ENCODE data around the gene PPFIA2.

Gene PPFIA2

DNA sequence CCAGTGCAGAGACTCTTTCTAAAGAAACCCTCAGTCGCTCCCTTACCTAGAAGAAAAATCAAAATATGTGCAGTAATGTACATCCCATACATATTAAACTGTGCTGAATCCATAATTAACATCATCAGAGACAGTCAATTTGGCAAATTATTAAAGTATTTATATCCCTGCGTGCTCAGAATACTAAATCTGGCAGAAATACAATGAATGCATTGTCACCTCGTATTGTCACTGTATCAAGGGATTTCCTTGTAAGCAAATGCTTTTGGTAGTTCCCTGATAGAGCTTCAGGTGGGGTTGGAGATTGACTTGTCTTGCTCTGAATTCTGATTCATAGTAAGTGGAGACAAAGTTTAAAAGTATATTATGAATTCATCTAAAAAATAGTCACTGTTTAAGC is 319.1 kb downstream of the PPFIA2 start:
- no peak for DNase-seq

GRCh38 chr12:81439344-81439743 is 319.8 kb downstream of the PPFIA2 start:
- no peak for DNase-seq

- DNase-seq = no peak
Measured at GRCh38 chr12:81417056-81417455, 342.1 kb downstream of the PPFIA2 start.

DNA sequence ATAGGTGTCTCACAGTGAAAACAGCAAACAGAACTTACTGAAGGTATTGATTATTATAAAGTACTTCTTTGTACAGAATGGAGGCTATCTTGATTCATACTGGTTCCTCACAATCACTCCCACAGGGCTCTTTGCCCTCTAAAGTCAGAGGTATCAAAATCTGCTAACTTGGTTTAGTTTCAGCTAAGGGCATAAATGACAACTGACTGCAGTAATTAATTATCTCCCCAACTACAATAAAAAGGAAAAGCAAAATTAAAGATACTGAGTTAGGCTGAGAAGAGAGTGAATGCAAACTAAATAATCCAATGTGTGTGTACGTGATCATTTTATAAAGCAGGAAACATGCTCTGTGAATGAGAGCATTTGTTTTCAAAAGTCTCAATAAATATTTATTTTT is 342.6 kb downstream of the PPFIA2 start:
- no peak for DNase-seq

- DNase-seq = no peak
Measured at GRCh38 chr12:81414441-81414840, 344.7 kb downstream of the PPFIA2 start.

DNA sequence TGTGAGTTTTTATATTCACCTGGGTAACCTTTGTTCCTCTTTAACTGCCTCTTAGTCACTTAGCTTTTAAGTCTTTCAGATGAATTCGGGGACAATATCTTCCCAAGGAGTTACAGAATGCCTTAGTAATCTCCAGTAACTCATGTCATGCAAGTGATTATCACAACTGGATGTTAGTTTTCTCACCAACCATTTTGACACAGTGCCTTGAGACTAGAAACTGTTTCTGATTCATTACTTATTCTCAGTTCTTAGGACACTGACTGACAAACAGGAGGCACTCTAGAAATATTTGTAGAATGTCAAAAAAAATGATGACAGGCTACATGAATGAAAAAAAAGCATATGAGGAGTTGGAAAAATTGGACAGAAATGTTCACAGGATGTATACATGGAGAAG is 346.2 kb downstream of the PPFIA2 start:
- DNase-seq = no peak

GRCh38 chr12:81403348-81403747 is 355.8 kb downstream of the PPFIA2 start:
- DNase-seq = no peak

DNA sequence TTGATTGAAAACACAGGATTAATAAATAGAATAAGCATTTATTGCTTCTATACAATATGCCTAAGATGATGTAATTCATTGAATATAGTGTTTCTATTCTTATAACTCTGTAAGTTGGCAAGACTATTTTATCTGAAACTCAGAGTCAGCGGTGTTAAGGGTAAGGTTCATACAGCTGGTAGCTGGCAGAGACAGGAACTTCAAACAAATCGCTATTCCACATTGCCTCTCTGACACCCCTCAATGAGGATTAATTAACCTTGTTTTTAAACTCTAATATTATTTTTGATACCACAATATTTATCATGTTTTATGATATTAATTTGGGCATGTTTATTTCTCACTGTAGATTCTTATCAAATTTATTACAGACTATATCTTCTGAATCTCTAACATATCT is 357.9 kb downstream of the PPFIA2 start:
- no peak for DNase-seq

- DNase-seq = no peak
Measured at GRCh38 chr12:81400024-81400423, 359.1 kb downstream of the PPFIA2 start.

GRCh38 chr12:81395431-81395830 is 363.7 kb downstream of the PPFIA2 start:
- no peak for DNase-seq

DNA sequence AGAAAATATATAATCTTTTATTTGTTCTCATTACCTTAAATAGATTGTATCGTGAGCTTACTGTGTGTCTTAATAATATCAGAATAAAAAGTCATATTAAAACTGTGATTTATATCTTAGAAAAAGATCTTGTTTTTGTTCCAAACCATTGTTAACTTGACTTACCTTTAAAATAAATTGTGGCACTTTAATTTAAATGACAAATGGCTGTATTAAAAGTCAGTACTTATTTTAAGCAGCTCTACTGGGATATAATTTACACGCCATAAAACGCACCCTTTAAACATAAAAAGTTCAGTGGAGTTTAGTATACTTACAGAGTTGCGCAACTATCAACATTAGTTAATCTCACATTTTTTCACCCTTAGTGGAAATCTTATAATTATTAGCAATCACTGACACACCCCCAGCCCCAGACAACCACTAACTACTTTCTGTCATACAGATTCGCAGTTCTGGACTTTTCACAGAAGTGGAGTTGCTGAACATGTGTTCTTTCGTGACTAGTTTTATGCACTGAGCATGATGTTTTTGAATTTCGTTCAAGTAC is 369.5 kb downstream of the PPFIA2 start:
- no peak for DNase-seq

GRCh38 chr12:81386101-81386500 is 373.0 kb downstream of the PPFIA2 start:
- no peak for DNase-seq

DNA sequence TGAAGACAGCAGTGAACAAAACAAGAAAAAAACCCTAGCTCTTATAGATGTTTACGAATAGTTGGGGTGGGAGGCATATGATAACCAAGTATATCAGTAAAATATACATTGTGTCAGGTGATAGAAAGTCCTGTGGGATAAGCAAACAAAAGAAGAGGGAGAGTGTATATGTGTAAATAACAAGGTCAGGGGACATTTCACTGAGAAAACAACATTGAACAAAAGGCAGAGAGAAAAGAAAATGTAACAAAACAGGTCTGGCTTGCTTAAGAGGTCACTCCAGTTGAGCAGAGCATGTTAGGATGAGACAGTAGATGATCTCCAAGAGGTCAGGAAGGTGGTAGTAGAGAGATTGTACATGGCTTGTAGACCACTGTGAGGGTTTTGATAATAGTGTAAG is 377.2 kb downstream of the PPFIA2 start:
- no peak for DNase-seq

- DNase-seq = no peak
Measured at GRCh38 chr12:81378601-81379285, 380.4 kb downstream of the PPFIA2 start.

DNA sequence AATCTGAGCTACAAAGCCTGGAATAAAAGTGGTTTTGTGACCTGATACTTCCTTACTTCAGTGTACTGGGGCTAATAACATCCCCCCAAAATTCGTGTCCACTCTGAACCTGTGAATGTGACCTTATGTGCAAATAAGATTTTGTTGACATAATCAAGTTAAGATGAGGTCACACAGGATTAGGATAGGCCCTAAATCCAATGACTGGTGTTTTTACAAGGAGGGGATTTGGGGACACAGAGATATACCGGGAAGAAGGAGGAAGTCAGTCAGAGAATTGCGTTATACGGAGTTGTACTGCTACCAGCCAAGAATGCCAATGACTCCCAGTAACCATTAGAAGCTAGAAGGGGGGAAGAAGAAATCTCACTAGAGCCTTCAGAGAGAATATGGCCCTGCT is 381.4 kb downstream of the PPFIA2 start:
- DNase-seq = no peak

- DNase-seq = no peak
Measured at GRCh38 chr12:81375969-81376368, 383.2 kb downstream of the PPFIA2 start.

- DNase-seq = no peak
Measured at GRCh38 chr12:81370456-81370855, 388.7 kb downstream of the PPFIA2 start.

DNA sequence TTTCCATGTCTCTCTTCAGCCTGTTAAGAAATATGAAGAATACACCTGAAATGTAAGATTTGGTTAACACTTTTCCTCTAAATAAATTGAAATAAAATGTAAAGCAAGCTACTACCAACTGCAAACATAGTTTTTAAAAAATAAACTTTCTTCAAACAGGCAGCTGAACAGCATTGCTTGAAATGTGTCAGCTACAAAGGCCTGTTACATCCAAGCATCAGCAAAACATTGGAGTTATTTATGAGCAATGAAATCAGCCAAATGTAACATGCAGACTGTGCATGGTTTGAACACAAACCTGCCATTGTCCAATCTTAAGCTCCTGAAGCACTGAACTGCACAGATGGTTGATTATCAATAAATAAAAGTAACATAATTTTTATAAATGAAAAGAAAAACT is 390.0 kb downstream of the PPFIA2 start:
- no peak for DNase-seq

DNA sequence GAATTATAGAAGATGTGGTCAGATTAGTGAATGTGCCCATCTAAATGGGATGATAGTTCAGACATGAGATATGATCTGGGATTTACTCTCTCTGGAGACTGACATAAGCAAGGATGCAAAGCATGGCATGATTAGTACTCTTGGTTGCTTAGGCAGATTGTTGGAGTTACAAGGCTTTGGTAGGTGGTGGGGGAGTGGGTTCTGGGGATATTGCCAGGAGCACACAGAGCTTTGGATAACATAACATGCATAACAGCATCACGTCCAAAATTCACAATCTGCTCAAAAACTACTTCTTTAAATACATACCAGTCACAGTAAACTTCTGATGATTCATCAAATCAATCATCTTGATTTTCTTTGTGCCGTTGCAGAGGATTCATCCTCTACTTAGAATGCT is 393.9 kb downstream of the PPFIA2 start:
- no peak for DNase-seq

GRCh38 chr12:81360916-81361315 is 398.2 kb downstream of the PPFIA2 start:
- no peak for DNase-seq

GRCh38 chr12:81359736-81360135 is 399.4 kb downstream of the PPFIA2 start:
- no peak for DNase-seq

GRCh38 chr12:81354327-81354932 is 404.7 kb downstream of the PPFIA2 start:
- no peak for DNase-seq

DNA sequence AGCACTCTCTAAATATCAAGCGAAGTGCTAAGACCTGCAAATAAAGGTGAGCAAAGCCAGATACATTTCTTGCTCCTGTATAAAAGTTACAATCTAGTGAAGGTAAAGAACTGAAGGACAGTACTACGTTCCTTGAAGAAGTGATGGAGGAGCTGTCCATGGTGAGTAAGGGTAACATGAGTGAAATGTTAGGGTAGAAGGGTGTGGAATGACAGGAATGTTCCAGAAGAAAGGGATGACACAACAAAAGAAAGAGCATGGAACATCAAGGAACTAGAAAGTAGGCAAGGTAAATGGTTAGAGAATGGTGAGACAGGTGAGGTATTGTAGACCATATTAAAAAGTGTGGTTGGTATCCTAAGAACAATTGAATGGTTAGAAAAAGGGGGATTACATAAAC is 408.8 kb downstream of the PPFIA2 start:
- no peak for DNase-seq

DNA sequence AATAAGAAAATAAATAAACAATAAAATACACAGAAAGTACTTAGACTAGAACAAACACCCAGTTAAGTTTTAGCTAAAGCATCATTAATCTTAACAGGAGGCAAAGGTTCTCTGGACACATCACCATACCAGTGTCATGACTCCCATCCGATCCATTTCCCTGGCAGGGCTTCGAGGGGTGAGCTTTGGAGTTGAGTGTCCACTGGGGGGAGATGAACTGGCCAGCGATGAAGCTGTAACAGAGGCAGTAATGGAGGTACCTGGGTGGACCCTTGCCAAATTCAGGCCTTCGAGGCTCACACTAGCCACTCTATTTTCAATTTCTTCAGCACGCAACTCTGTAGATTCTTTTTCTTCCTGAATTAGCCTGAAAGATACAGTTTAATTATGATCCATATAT is 411.7 kb downstream of the PPFIA2 start:
- DNase-seq = no peak

All from right kidney (tissue), 1 donor.